GM21619 (cell line): ENCODE measurements around the gene NFIA.
"Not testable (repeated sequence)": the region's sequence is repeated elsewhere in the genome, so short reads cannot be mapped to it uniquely, and the experiment has no call there.

Experiments used
- ATAC-seq: cut with Tn5 transposase; IDR thresholded peaks from one replicate; pipeline ENCODE4 v1.9.1; 2021; ENCODE audit not compliant: unreplicated experiment

Gene NFIA

DNA sequence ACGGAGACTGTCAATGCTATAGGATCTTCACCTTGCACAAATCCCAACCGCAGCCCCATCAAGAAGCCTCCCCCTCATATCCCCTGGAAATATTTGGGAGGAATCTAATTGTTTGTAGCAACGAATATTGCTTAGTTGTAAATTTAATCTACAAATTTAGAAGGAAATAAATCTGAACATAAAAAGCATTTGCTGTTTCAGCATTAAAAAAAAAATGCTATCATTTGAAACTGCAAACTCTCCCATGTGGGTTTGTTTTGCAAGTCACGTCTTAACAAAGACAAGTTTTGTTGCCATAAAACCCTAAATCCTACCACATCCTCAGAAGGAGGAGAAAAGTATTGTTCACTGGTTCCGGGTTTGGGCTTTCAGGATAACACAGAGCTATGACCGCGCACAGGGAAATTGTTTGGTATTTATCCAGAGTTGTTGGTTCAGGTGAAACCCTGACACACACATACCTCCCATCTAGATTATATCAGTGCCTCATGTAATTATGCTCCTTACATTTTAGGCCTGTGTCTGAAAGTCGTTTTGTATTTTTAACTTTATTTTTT, 363.0 kb downstream of the NFIA start:
- ATAC-seq, result no peak

- no peak for ATAC-seq
Observed at GRCh38 chr1:61446531-61446991, 364.2 kb downstream of the NFIA start.

DNA sequence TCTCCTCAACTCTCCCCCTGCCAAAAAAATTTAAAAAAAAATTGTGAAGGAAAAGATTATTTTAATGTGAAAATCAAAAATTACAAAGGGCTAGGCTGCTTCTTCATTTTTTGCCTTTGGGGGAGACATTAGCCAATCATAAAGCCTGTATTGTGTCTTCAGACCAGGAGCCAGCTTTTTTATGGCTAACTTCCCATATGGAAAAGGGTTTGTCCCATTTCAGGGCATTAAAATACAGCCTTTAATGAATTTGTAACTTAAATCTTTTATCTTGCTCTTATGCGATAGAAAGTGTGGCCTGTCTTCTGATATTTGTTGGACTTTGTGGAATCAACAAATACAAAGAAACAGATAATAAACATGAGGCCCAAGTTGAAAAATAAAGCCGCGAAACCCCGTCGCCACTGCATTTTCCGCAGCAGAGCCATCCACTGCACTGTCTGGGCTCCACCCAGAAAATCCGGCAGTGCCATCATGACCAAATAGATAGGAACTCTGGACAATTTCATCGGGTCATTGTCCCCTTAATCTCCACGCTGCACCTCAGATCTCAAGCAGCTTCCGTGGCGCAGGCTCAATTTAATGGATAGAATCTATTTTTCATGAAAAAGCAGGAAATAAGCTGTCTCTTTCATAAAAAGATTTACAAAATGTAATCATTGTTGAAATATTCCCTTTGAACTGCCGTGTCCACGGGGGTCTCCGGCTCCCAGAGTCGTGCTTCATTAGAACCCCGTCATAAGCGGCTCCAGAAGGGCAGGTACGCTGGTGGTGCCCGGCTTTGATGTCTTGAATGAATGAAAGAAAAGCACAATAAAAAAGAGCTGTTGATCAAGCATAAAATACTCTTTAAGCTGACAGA, 365.0 kb downstream of the NFIA start:
- no peak for ATAC-seq

GRCh38 chr1:61447968-61448430, 365.6 kb downstream of the NFIA start:
- ATAC-seq, result no peak

- no peak for ATAC-seq
Observed at GRCh38 chr1:61448914-61449313, 366.6 kb downstream of the NFIA start.

DNA sequence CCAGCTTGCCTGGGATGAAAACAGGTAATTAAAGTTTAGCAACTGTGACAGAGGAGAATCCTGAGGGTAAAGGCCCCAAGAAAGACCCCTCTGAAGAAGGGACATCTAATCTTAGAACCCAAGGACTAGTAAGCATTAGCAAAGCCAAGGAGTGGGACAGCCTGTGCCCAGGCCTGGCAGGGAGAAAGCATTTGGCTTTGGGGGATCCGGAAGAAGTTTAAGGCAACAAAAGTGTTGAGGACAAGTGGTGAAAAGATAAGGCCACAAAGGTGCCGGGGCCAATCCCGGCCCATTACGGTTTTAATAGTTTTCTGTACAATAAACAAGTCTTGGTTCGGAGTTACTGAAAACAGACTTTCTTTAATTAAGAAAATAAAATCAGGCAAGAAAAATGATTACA, 367.0 kb downstream of the NFIA start:
- no peak for ATAC-seq

DNA sequence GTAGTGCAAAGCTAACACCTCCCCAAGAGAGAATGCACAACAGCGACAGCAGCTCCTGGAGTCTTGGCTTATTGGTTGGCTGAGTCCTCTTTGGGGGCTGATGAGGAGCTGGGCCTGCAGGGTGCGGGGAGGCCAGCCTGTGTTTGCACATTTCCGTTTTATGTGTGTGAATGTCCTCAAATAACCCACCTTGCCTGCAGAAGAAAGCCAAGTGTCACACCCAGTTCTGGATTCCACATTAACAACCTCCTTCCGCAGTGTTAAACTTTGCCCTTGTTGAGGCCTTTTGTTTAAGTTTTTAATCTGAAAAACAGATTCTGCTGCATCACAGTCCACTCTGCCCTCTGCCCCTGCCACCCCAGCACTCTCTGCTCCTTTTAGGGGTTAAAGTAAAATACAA, 368.1 kb downstream of the NFIA start:
- no peak for ATAC-seq

- no peak for ATAC-seq
Observed at GRCh38 chr1:61450872-61451571, 368.7 kb downstream of the NFIA start.

DNA sequence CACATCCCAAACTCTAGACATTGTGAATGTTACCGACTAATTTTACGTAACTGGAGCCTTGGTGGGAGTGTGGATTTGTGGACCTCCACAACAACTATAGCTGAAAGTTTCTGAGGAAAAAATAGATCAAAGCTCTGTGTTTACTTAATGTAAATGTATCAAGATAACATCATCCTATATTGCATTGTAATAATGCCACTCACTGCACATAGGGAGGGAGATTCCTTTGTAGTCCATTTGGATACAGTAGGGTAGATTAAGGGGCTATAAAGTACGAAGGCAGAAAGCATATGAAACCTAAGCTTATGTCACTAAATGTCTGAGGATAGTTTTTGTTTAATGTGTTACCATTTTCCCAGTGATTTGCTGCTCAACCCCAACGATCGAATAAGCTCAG, 369.2 kb downstream of the NFIA start:
- ATAC-seq, result no peak

DNA sequence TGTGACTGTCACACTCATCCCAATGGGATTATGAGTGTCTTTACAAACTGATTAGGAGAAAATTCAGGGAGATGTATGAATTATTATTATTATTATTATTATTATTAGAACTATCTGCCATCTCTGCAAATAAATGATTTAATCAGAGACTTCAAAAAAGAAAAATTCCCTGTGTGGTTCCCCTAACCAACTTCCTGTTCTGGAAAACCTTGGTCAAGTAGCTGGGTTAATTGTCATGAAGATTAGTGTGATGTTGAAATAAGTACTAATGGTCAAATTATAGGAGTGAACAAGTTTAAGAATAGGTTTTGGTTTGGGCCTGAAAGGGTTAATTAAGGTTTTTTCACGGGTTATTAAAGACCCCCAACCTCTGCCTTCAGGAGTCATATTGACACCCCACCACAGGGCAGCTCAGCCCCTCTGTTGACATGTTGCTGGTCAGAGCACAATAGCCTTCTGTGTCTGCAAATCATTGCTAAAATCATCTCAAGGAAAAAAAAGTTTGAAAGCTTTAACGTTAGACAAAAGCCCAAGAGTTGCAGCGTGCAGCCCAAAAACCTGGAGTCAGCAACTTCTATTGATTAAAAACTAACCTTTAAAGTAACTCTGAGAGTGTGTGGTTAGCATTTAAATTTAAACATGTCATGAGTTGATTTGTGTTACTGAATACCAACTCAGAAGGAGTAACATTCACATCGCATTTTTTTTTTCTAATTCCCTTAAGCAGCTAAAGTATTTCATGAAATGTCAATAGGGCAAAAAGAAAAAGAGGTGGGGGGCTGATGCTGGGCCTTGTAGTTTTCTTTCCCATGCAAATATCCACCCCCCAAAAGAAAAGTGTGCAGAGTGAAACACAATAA, 370.0 kb downstream of the NFIA start:
- ATAC-seq, result no peak

DNA sequence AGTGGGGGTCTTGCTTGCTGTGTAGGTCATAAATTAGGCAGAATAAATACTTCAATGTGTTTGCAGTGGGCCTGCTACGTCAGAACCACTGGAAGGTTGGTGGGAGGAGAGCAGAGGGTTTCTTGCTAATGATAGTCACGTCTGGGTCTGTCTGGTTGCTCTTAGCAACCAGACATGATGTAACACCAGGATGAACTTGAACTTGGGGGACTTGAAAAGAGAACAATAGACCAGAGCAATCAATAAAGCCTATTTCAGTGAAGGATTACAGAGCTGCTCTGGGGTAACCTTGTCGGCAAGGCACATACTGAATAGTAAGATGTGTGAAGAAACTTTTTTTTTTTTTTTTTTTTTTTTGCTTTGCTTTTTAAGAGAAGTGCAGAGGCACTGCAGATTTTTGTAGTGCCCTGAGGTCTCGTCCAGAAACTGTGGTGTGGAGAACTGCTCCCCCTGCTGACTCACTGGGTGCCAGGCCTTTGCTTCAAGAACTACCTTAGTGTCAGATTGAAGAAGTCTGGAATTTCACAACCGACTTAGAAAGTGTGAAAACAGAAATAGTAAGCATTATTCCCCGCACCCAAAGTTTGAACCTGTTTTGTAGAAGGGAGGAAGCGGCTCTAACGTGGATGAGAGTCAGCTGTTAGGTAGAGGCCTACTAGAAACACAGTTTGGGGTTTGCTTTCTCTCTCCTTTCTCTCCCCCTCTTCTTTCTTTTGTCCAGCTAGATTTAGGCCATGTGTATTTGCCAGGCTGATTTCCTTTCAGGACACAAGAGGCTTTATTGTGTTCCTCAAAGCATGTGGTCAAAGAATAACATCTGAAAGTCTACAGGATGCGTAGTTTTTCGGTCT, 371.0 kb downstream of the NFIA start:
- peak; percentile 89 for ATAC-seq

- no peak for ATAC-seq
Observed at GRCh38 chr1:61455400-61455799, 373.0 kb downstream of the NFIA start.

DNA sequence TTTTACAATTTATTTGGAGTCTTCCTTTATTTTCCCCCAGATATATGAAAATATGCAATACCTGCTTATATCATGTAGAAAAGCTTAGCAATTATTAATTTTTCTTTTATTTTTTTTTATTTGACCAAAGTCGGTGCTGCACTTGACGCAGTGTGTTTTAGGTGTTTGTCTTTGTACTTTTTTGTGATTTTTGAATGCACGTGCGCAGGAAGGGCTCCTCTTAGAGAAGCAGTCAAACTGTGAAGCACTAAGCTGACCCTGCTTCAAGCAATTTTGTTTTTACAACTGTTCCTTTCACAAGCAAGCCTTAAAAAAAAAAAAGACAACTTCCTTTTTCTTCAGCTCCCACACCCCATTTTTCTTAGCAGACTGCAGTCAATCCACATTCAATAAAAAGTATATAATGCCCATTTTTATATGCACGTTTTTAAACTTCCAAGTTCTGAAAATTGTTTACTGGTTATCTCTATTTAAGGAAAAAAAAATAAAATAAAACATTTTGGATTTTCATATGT, 375.2 kb downstream of the NFIA start:
- no peak for ATAC-seq

DNA sequence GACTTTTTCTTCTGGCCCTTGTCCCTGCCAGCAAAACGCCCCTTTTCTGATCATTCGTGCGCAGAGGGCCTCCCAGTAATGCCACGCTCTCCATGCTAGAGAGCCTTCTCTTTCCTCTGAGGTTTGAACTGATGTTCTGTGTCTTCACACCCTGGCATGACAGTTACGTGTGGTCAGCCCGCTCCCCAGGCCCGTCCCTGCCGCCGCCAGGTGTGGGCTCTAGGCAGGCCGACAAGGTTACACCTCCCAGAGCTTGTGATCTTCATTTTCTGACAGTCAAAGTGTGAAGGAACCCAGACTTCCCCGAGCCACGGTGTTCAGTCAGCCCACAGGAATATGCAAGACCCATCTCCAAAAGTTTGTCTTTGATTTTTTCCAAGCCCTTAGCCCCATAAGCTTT, 377.0 kb downstream of the NFIA start:
- no peak for ATAC-seq

DNA sequence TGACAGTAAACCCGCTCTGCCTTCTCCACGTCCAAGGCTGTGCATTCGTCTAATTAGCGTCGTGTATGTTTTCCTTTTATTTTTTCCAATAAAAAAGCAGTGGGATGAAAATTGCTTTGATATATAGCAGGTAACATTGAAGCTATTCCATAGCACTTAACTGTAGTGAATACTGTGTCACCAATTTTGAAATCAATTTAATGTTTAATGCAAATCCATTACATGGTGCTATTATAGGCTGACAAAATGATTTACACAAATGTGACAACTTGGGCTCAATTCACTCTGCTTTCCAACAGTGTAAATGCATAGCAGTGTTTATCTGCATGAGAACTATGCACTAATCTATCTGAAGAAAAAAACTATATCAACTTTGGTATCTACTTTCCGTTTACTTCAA, 377.8 kb downstream of the NFIA start:
- ATAC-seq, result no peak

DNA sequence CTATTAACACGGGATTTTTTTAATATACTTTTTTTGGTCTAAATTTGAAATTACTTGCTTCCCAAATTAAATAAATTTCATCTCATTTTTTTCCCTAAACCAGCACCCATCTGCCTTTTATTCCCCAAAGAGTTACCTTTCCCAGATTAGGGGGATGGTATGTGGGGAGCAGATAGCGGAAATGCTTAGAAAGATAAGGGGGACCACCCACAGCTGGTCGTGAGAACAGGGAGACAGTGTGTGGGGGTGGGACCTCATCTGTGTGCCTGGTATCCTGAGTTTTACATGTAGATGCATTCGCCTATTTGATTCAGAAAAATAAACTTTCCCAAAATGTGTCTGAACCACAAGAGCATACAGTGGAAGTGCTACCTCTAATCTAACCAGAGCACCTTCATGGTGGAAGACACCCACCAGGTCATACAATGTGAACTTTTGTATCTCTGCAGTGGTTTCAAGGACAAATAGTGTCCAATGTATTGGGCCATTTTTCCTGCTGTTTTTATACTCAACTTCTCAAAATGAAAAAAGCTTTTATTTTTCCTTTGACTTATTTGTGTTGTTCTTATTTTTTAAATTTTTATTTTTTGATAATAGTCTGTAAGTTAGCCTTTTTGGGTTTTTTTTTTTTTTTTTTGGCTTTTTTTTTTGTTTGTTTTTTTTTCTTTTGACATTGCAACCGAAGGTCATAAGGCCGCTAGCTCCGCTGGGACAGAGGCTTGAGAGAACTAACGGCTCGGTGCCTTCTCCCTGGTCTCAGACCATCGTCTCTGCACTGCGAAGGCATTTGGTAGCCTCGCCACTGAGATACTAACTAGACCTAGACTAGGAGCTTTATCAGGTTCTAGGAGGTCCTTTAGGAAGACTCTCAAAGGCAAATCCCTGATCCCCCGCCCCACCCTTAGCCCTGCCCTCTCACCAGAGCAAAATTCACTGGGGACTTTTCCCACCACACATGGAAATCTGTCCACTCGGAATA, 379.3 kb downstream of the NFIA start:
- ATAC-seq, result no peak

GRCh38 chr1:61462628-61463027, 380.3 kb downstream of the NFIA start:
- no peak for ATAC-seq

DNA sequence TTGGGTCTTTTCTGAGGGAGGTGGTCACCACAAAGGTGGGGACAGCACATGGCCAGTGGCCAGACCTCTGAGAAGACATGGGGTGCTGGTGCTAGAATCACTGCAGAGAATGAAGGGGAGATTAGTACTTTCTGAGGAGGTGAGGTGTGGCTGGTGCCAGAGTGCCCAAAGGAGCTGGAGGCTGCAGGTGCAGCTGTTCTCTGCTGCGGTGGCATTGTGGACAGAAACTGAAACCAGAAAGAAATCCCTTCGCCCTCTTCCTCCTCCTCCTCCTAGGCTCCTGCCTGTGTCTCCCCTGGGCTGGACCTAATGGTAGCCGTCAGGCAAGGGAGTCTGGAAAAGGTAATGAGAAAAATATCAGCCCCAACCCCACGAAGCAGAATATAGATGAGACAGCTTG, 380.9 kb downstream of the NFIA start:
- no peak for ATAC-seq

- ATAC-seq, result not testable (repeated sequence)
Observed at GRCh38 chr1:61467836-61468235, 385.5 kb downstream of the NFIA start.
